Activated CD4-positive, alpha-beta memory T cell treated with anti-CD3 and anti-CD28 coated beads for 36 hours (primary cell): ENCODE data around the gene PPP1R3G. TPM values are rescaled to one million over a fixed set of nuclear protein-coding genes. Genes with fewer than 3 reads are reported as not detected.

ENCODE experiments used
- CTCF ChIA-PET: fragments of 350-600 bp; sonication (Branson Sonifier 250); formaldehyde crosslinking; loops from one replicate; lab custom pipeline; 2021; ENCODE audit warnings: antibody characterized with exemption, inconsistent platforms; lab: Charles Lee
- POLR2A ChIA-PET: fragments of 350-600 bp; sonication (Branson Sonifier 250); formaldehyde crosslinking; loops from one replicate; lab custom pipeline; 2021; ENCODE audit warnings: antibody characterized with exemption; lab: Charles Lee
- DNase-seq: peaks from one replicate; pipeline ENCODE4 v3.0.0-alpha.2; 2020
- H3K27ac Mint-ChIP-seq: one replicate; pipeline ENCODE4 v1.8.0; 2021; ENCODE audit warnings: mixed read lengths
- H3K27me3 Mint-ChIP-seq: one replicate; pipeline ENCODE4 v1.8.0; 2021; ENCODE audit warnings: mixed read lengths
- H3K36me3 Mint-ChIP-seq: one replicate; pipeline ENCODE4 v1.8.0; 2021; ENCODE audit warnings: mixed read lengths
- H3K4me1 Mint-ChIP-seq: one replicate; pipeline ENCODE4 v1.8.0; 2021; ENCODE audit warnings: low read depth, mixed read lengths
- H3K4me3 Mint-ChIP-seq: one replicate; pipeline ENCODE4 v1.8.0; 2021; ENCODE audit warnings: mild to moderate bottlenecking, mixed read lengths
- H3K9me3 Mint-ChIP-seq: one replicate; pipeline ENCODE4 v1.8.0; 2021; ENCODE audit warnings: mixed read lengths
- intact Hi-C: fragments of 100-400 bp; cut with micrococcal nuclease; formaldehyde crosslinking; loops from one replicate; pipeline ENCODE4 v1.15.1; 2023
- total RNA-seq, 2 experiments: library from RNA; stranded (reverse); gene quantifications; one replicate each; pipeline ENCODE4 v1.2.3, GENCODE V29; 2021

PPP1R3G gene
- total RNA-seq, 2 experiments from 2014 or later, result not detected

GRCh38 chr6:5126214-5126613, 41.1 kb downstream of the PPP1R3G start:
- intact Hi-C loops, result no loop called here
- H3K36me3 Mint-ChIP-seq, result no peaks in the 10 kb centered on the region
- no peak overlapping the region for H3K27ac Mint-ChIP-seq
- DNase-seq, result no peak
- no peaks in the 10 kb centered on the region for H3K9me3 Mint-ChIP-seq
- CTCF ChIA-PET, result interaction anchor here (0.9 kb wide), 1 partner anchor 18 kb away, joined by 3 read pairs; no protein-coding TSS in a partner anchor
- no peaks in the 10 kb centered on the region for H3K4me1 Mint-ChIP-seq
- H3K27me3 Mint-ChIP-seq, result no peaks in the 10 kb centered on the region
- no peak overlapping the region for H3K4me3 Mint-ChIP-seq
- POLR2A ChIA-PET, result no interaction called here

- no peak for DNase-seq
- intact Hi-C loops, result no loop called here
These were observed 42.1 kb downstream of the PPP1R3G start for GRCh38 chr6:5127106-5127687.

GRCh38 chr6:5128351-5128750, 43.2 kb downstream of the PPP1R3G start:
- CTCF ChIA-PET, result interaction anchor here (1.8 kb wide), 1 partner anchor 15 kb away, joined by 5 read pairs; no protein-coding TSS in a partner anchor
- Mint-ChIP-seq H3K27me3 (no peaks in the 10 kb centered on the region), H3K4me3 (no peak overlapping the region), H3K9me3 (no peaks in the 10 kb centered on the region), H3K27ac (no peak overlapping the region), H3K4me1 (no peaks in the 10 kb centered on the region), H3K36me3 (no peaks in the 10 kb centered on the region)
- POLR2A ChIA-PET, result no interaction called here
- intact Hi-C loops, result no loop called here
- no peak for DNase-seq

More at GRCh38 chr6:5127106-5127687, 42.1 kb downstream of the PPP1R3G start:
- H3K4me1 Mint-ChIP-seq, result no peaks in the 10 kb centered on the region
- H3K27ac Mint-ChIP-seq, result no peak overlapping the region
- ChIA-PET CTCF (no interaction called here), POLR2A (no interaction called here)
- H3K9me3 Mint-ChIP-seq, result no peaks in the 10 kb centered on the region
- H3K36me3 Mint-ChIP-seq, result no peaks in the 10 kb centered on the region
- no peak overlapping the region for H3K4me3 Mint-ChIP-seq
- H3K27me3 Mint-ChIP-seq, result no peaks in the 10 kb centered on the region

GRCh38 chr6:5130135-5130866, 45.2 kb downstream of the PPP1R3G start:
- DNase-seq, result no peak
- POLR2A ChIA-PET, result no interaction called here
- Mint-ChIP-seq H3K9me3 (no peaks in the 10 kb centered on the region), H3K4me3 (no peak overlapping the region), H3K4me1 (no peaks in the 10 kb centered on the region), H3K27me3 (no peaks in the 10 kb centered on the region), H3K36me3 (peaks cover 2% of the 10 kb centered on the region), H3K27ac (no peak overlapping the region)
- intact Hi-C loops, result no loop called here
- CTCF ChIA-PET, result no interaction called here

GRCh38 chr6:5132731-5133130, 47.6 kb downstream of the PPP1R3G start:
- H3K27ac Mint-ChIP-seq, result no peak overlapping the region
- CTCF ChIA-PET, result interaction anchor here (0.8 kb wide), 1 partner anchor 11 kb away, joined by 4 read pairs; no protein-coding TSS in a partner anchor
- DNase-seq, result no peak

GRCh38 chr6:5133943-5134342, 48.8 kb downstream of the PPP1R3G start:
- H3K4me3 Mint-ChIP-seq, result no peak overlapping the region
- peaks cover 2% of the 10 kb centered on the region for H3K36me3 Mint-ChIP-seq
- ChIA-PET CTCF (interaction anchor here (1.1 to 1.3 kb wide), 2 partner anchors 10 to 169 kb away, joined by 3 to 7 read pairs; no protein-coding TSS in a partner anchor), POLR2A (no interaction called here)
- no peak overlapping the region for H3K27ac Mint-ChIP-seq
- H3K9me3 Mint-ChIP-seq, result no peaks in the 10 kb centered on the region
- no peaks in the 10 kb centered on the region for H3K27me3 Mint-ChIP-seq
- intact Hi-C loops, result no loop called here
- H3K4me1 Mint-ChIP-seq, result no peaks in the 10 kb centered on the region
- DNase-seq, result no peak

More at GRCh38 chr6:5132731-5133130, 47.6 kb downstream of the PPP1R3G start:
- Mint-ChIP-seq H3K4me3 (no peak overlapping the region), H3K27me3 (no peaks in the 10 kb centered on the region), H3K9me3 (no peaks in the 10 kb centered on the region), H3K36me3 (peaks cover 2% of the 10 kb centered on the region), H3K4me1 (no peaks in the 10 kb centered on the region)
- POLR2A ChIA-PET, result no interaction called here
- intact Hi-C loops, result no loop called here

GRCh38 chr6:5135788-5136376, 50.7 kb downstream of the PPP1R3G start:
- Mint-ChIP-seq H3K4me1 (no peaks in the 10 kb centered on the region), H3K4me3 (no peak overlapping the region), H3K27ac (no peak overlapping the region), H3K9me3 (no peaks in the 10 kb centered on the region), H3K27me3 (no peaks in the 10 kb centered on the region), H3K36me3 (peaks cover 2% of the 10 kb centered on the region)
- peak; percentile 56 for DNase-seq
- intact Hi-C loops, result no loop called here
- ChIA-PET CTCF (interaction anchor here (1.1 to 1.6 kb wide), 2 partner anchors 8 to 266 kb away, joined by 3 to 4 read pairs; no protein-coding TSS in a partner anchor), POLR2A (no interaction called here)

- ChIA-PET POLR2A (no interaction called here), CTCF (interaction anchor here (0.6 to 1.6 kb wide), 3 partner anchors 8 to 265 kb away, joined by 3 to 4 read pairs (median 3); no protein-coding TSS in a partner anchor)
- Mint-ChIP-seq H3K4me3 (no peak overlapping the region), H3K36me3 (peaks cover 2% of the 10 kb centered on the region), H3K27me3 (no peaks in the 10 kb centered on the region), H3K4me1 (no peaks in the 10 kb centered on the region), H3K9me3 (no peaks in the 10 kb centered on the region), H3K27ac (no peak overlapping the region)
- intact Hi-C loops, result no loop called here
- DNase-seq, result no peak
These were observed 51.7 kb downstream of the PPP1R3G start for GRCh38 chr6:5136851-5137250.

Other genes starting within 250 kb of the PPP1R3G start
- 1 to 10 TPM; 6.0 to 6.4 TPM for gene RPP40, start 81.3 kb upstream of the PPP1R3G start, total RNA-seq
- 10 to 100 TPM; 50.6 to 53.6 TPM for gene LYRM4, start 175.6 kb downstream of the PPP1R3G start, total RNA-seq
- gene FARS2, start 176.2 kb downstream of the PPP1R3G start, total RNA-seq, result 10 to 100 TPM; 22.7 to 23.7 TPM